NCI-H1092 treated with DMSO at 0.1 percent for 48 hours (cell line): ENCODE measurements around the gene ZFHX3.

Experiments used
- DNase-seq: peaks from one replicate; lab custom pipeline; 2025; lab: John Stamatoyannopoulos, UW

Gene ZFHX3

DNA sequence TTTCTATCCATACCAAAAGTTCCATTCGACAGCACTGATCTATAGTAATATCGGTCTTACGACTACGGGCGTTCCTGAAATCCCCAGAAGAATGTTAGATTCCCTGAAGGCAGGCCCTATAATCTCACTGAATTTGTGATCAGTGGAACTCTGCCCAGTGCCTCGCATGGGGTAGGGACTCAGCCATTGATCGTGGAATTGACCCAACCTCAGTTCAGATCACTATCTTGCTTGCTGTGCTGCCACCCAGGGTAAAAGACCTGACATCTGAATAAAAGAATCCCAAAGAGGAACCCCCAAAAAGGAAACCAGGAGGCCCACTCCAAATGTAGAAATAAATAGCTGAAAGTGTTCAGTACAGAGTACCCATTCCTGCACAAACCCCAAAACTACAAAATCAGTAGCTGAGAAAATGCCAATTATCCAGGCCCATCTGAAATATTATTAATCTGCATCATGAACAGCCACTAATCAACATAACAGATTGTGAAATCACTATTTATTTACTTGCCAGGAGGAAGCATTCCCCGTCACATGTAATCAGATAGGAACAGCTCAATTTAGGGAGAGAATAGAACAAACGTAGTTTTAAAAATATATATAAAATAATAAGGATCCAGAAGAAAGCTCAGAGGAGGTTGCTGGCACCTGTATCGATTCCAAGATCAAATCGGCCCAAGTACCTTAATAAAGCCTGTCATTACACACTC is 221.9 kb downstream of the ZFHX3 start:
- no peak for DNase-seq

DNA sequence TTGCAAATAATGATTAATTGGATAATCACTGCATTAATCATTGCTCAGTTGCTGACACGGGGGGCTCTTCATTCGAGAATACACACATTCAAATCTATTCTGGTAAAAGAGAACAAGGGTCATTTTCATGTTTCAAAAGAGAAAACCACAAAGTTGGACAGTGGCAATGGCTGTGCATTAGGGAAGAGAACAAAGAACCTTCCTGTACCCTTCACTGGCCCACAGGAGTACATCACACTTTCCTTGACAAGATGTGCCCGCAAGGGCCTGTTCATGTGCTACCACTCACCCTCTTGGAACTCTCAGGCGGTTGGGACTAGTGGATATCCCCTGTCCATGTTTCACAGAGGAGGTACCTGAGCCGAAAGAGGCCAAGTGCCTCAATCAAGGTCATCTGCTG is 223.2 kb downstream of the ZFHX3 start:
- DNase-seq: no peak

DNA sequence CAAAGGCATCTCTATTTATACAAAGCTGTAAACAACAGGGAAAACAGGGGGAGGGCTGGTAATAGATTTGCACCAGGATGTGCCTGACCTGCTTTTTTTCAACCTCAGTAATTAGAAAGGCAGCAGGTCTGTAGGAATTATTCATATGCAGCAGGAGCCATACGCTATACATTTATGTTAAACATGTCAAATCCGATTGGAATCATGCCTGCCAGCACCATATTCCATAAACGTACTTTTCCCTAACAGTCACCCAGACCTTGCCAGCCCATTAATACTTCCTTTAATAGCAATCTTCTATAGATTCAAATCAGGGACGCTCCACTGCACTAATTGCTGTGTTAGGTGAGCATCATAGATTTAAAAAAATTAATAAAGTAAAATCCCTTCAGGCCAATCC is 223.9 kb downstream of the ZFHX3 start:
- no peak for DNase-seq

DNA sequence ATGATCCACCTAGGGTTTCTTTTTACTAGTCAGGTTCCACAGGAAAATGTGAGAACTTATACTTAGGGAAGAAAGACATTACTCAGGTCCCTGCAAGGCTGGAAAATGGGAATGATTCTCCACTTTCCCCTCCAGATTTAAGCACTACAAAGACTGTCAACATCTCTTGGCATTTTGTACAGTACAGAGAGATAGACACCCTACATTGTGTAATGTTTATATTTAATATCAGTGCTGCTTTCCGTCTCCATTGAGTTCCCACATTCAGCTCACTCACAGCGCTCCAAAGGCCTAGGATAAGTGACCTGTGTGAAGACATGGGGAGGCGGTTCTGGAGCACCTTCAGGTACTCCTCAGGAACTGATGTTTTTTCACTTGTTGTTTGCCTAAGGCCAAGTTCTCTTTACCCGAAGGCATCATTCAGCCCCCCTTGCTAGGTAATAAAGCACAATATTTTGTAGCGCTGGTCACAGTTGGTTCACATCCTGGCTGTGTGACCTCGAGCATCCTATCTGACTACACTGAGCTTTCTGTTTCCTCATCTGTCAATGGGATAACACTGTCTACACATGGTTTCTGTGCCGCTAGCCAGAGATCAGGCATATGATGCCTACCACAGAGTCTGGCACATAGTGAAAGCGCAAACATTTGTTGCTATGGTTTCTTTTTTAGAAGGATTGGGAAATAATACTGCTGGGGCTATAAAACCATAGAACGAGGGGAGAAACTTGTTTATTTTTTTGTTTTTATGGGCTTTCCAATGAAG is 226.6 kb downstream of the ZFHX3 start:
- no peak for DNase-seq

DNA sequence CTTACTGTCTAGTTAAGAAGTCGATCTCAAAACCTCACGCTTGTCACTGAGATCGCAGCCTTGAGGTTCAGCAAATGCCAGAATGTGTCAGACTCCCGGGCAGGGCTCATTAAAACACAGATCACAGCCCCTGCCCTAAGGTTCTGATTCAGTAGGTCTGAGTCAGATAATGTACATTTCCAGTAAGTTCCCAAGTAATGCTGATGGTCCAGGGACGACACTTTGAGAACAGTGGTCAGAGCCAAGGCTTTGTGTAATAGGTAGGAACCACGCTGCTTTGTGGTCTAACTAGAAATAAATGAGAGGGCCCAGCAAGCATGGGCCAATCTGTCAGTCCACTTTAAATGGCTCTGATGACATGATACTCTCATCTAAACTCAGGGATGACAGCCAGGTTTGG is 228.6 kb downstream of the ZFHX3 start:
- DNase-seq: no peak

DNA sequence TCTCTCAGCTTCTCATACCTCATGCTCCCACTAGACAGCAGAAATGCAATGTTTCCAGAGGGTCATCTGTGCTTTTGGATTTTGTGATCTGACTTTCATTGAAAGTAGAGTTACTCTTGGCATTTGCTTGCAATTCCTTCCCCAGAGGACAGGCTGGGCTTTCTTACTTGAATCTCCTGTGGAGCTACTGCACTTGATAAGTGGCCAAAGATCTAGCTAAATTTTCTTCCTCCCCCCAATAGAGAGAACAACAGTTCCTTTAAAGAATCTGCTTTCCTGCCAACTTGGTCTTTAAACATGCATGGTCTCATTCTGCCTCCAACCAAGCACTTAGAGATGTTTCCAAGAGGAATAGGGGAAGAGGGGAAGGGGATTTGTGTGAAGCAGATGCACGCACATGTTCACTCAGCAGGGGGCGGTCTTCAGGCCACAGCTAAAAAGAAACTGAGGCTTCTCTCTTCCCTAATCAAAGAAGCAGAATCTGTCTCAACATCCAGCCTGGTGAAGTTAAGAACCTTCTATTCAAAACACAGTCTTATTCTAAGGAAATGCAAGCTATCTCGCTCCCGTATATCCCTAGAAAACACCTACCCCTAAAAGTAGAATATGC is 229.6 kb downstream of the ZFHX3 start:
- no peak for DNase-seq

DNA sequence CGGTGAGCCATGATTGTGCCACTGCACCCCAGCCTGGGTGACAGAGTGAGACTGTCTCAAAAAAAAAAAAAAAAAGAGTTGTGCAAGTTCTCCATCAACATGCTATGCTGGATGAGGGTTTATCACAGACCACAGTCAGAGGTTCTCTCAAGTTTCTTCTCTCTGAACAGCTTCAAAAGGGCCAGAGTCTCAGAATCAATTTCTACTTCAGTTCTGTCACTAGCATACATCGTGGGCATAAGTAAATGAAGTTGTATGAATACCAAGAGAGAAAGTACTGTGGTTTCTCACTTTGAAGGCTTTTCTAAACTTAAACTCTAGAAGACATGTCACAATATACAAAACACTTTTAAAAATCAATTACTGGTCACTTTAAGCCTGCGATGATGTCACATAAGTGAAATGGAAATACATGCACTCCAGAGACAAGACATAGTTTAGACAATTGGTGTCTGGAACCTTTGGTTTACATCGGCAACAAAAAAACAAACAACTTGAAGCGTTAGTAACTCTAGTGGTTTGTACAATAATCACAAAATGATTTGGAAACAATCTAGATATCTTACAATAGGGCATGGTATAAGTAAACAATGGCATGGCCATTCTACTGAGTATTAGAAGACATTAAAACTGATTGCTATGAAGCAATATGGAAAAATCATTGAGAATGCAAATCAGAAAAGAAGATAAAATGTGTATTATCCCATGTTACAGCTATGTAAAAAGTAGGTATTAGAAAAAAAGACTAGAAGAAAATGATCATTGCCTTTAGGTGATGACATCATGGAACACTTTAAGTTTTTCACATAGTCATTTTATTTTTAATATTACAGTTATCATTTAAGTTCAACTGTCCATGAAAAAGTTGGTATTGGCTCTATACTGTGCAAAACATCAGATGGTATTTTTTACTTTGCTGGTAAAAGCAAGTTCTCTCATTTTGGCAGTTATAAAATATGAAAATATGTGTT is 232.3 kb downstream of the ZFHX3 start:
- DNase-seq: no peak

DNA sequence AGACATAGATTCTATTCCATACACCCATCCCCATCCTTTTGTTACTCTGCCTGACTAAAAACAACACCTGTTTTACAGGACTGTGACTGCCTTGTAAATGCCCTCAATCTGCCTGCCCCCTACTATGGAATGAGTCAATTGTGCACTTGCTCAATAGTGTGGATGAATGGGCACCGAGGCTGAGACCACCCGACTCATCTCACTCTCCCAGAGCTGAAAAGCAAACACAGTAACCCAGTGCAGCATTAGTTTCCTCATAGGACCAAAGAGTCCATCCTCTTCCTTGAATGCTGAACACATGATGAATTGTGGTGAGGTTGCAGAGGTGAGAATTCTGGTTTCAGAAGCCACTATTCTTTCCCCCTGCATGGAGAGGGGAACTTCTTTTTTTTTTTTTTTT is 233.7 kb downstream of the ZFHX3 start:
- DNase-seq: no peak

DNA sequence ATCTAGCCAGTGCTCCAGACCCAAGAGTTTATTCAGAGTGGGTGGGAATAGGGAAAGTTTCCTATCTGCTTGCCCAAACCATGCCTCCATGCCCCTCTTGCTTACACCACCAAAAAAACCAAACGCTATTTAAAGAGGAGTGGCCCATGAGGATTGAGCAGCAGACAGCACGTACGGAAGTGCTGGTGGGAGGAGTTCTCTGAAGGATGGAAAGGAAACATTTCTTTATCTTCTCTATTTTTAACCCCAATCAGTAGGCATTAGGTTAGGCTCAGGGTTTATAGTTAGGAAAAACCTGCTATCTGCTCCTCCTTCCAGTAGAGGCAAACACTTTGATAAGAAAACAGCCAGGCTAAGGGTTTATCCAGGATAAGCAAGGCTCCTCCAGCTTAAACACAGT is 235.3 kb downstream of the ZFHX3 start:
- no peak for DNase-seq

DNA sequence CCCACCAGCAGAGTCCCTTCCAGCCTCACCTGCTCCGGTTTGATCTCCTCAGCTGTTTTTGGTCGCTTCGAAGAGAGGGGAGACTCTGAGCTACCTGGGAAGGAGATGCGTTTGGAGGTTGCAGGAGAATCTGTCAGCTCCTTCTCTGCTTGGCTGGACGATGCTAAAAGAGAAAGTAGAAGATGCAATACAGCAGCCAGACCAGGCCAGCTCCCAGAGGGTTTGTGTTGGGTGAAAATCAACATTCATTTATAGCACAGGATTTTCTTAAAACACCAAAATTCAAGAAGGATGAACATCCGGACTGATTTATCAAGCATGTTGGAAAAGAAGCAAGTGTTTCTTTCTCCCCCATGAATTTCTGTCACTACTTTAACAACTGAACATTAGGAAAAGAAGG is 236.1 kb downstream of the ZFHX3 start:
- DNase-seq: no peak

DNA sequence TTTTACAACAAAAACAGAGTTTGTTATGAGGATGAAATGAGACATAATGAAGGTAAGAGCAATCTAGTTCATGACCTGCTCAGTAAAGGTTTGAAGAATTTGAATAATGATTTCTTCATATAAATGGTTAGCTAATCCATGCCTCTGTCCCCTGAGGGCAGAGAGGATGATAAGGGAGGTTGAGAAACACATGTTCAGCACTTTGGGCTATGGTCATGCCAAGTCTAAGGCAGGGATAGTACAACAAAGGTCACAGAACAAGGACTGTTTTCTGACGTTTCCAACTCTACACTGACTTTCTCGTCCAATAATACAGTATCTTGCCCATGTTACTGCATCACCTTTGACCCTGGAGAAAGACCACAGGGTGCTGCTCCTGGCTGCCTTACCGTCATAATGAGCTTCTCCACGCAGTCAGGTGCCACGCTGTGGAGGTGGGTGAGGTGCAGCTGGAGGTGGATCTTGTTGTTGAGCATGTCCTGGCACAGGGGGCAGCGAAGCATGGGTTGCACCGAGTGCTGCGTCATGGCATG is 236.7 kb downstream of the ZFHX3 start:
- DNase-seq: no peak

DNA sequence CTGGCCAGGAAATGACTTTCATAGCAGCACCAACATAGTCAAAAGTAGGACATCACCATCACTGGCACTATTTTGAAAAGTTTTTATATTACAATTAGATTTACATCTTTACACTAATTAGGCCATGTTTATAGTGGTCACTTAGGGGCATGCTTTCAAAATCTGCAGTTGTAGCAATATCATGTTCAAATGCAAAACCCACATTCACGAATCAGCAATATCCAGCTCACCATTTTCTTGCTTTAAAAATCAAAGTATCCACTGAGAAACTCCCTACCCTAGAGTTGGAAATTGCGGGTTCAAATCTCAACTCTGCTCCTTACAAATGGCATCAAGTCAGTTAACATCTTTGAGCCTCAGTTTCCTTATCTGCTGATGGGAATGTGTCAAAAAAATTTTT is 237.4 kb downstream of the ZFHX3 start:
- no peak for DNase-seq

DNA sequence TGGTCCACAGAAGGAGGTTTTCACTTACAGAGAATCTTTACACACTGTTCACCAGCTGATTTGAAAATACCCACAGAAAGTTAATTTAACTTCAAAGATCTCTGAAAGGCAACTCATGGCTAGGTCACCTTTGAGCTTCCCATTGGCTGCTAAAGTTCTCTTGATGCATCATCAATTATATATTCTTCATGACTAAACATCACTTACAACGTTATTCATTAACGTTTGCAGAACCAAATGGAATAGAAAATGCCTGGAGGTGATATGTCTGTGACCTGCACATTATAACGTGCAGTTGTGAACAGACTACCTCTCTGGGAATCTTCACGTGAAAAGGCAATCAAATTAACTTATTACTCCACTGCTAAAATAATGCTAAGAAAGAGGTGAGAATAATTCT is 238.5 kb downstream of the ZFHX3 start:
- DNase-seq: no peak

DNA sequence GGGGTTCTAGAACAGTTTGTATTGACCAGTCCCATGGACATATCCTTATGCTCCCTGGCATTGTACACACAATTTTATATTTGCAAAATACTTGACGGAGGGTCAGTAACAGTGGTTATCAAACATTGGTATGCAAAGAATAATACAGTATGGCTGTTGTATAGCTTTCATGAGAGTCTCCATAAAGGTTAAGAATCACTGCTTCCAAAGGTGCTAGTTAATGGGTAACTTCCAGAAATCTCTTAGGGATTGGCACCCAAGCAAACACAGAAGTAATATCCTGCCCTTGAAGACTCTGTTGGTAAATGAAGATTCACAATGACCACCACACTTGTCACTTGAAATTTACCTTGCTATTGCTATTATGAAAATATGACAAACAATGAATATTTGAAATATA is 239.2 kb downstream of the ZFHX3 start:
- no peak for DNase-seq

DNA sequence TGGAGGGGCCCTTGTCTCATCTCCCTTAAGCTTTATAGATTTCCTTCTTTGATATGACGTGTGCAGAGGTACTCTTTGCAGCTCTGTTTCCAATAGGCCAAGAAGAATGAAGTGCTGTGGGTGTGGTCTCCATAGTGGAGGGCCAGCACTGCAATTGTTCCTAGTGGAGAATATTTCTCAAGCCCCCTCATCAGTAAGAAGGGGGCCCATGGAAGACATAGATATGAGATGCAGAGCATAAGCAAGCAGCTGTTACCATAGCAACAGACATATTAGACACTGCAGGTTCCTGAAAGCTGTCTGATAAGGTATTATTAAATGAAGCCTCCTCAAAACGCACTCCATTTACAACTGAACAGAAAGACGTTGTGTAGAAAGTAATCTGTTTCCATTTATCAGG is 240.7 kb downstream of the ZFHX3 start:
- no peak for DNase-seq

DNA sequence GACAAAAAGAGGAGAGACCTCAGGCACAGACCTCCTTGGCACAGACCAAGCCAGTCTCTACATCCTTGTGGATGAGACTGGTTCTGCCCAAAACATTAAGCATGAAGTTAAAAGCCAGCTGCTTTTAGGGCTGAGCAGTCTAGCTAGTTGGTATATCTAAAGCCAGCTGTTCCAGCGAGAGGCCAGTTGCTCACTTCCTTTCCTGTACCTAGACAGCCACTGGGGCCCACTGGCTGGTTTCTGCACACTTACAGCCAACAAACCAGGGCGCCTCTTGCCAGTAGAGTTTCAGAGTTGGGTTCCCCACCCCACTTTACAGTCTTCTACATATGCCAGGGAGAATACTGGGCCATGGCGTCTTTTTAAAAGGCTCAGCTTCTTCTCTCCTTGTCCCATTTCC is 242.4 kb downstream of the ZFHX3 start:
- no peak for DNase-seq

DNA sequence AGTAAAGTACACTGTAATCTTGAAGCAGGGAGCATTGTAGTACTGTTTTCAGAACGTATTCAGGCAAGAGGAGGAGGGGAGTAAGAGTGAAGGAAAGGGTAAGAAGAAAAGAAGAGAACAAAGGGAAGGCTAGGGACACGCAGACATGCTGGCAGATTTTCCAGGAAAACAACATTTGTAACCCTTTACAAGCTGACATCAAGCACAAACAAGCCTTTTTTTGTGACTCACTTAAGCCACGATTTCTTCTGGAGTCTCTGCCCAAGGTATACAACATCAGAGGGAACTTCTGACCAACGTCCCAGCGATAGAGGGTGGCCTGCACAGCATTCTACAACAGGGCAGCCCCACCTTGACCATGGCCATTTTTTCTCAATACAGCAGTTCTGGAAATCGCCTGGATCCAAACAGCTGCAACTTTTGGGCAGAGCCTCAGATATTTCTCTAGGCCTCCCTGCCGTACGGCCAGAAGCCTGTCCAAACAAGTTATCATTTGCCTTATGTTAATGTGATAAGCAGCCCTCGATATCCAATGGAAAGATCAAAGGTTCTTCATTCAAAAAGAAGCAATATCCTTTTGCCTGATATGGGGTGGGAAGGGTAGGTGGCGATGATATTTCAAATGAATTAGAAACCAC is 247.3 kb downstream of the ZFHX3 start:
- DNase-seq: no peak

DNA sequence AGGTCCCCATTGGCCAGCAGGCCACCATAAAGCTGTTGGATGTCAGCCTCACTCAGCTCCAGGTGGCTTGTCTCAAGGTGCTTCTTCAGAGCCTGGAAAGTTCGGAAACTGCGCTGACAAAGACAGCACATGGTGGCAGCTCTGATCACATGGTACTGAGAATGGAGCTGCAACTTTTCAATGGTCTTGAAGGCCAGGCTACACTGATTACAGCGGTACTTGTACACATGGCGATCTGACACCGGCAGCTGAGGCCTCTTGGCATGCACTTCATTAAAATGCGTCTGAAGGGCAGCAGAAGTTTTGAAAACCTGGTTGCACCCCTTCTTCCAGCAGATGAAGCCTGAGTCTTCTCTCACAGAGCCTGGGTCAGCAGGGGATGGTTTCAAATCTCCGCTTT is 249.7 kb downstream of the ZFHX3 start:
- DNase-seq: no peak

DNA sequence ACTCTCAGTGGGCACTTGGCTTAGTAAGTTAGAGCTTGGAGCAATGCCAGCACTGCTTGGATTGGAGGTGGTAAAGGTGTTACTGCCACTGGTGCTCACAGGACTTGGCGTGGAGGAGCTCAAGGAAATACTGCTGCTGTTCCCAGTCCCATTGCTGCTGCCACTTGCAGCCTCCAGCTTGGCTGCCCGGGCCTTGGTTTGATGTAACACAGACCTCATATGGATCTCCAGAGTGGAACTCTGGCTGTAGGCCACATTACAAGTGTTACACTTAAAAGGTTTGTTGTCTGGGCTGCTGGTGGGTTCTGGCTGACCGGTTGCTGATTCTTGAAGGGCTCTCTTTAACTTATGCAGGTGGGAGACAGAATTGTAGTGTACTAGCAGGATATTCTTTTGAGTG is 250.3 kb downstream of the ZFHX3 start:
- peak; percentile 69 for DNase-seq

DNA sequence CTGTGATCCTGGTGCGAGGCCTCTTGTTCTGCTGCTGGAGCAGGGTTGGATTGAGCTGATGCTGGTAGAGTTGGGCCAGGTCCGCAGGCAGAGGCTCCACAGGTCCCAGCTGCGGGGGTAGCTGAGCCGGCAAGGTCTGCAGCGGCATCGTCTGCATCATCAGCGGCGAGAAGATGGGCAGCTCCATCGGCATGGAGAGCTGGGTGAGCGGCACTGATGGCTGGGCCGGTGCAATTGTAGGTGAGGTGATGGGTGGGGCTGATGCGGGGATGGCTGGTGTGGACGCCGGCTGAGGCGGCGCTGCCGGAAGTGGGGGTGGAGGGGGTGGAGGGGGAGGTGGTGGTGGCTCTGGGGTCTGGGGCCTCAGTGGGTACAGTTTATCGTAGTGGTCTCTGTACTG is 251.7 kb downstream of the ZFHX3 start:
- DNase-seq: no peak

DNA sequence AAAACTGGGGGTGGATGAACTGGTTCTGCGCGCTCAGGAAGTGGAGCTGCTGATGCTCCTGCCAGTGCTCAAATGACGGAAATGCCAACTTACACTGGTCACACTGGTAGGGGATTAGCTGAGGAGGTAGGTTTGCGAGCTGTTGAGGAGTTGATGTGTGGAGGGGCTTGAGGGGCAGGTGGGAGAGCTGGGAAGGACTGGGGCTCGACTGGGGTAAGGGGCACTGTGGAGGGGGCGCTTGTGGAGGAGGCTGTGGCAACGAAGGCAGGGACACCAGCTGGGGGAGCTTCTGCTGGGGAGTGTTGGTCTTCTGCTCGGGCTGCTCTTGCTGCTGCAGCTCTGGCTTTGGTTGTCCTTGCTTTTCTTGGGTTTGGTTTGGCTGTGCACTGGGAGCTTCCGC is 252.9 kb downstream of the ZFHX3 start:
- no peak for DNase-seq

DNA sequence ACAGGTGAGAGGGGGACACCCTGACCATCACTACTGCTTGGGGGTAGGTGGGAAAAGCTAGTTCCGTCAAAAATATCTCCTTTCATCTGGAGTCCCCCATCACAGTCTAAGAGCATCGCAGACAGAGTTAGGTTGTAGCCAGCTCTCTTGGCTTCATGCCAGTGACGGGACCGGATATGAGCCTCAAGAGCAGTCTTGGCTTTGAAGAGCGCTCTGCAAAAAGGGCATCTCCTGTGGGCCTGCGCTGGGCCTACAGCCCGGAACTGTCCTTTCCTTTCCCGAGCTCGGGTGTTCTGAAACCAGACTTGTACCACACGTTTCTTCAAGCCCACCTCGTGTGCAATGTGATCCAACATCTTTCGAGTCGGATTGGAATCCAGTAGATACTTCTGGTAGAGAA is 253.6 kb downstream of the ZFHX3 start:
- no peak for DNase-seq
